Heart left ventricle (tissue), 16 donors: ENCODE measurements around the gene FMOD. TPM values are rescaled to one million over a fixed set of nuclear protein-coding genes. Genes with fewer than 3 reads are reported as not detected.

ENCODE experiments used
- ATAC-seq, 4 donors: fragments of 200-7000 bp; cut with Tn5 transposase; one replicate each; pipeline ENCODE4 v1.9.1; 2020 to 2022; ENCODE audit warnings: moderate library complexity in 4 of 4, mild to moderate bottlenecking in 3 of 4, moderate number of reproducible peaks in 1 of 4
- DNase-seq, 5 donors: peaks; one replicate each; pipeline ENCODE4 v3.0.0-alpha.2; 2020
- H3K27ac ChIP-seq, 12 donors: fragments of 200-600 bp; sonication (generic) in 4 of 12; one replicate each; pipeline versions ENCODE4 v1.5.0 to v1.8.0; 2016 to 2022; ENCODE audit warnings: mild to moderate bottlenecking in 2 of 12
- H3K27me3 ChIP-seq, 9 donors: fragments of 200-600 bp; sonication (generic) in 2 of 9; one replicate each; pipeline versions ENCODE4 v1.5.1 to v1.8.0; 2016 to 2022; ENCODE audit warnings: mild to moderate bottlenecking in 3 of 9
- H3K36me3 ChIP-seq, 9 donors: fragments of 200-600 bp; sonication (generic) in 2 of 9; one replicate each; pipeline versions ENCODE4 v1.5.0 to v1.8.0; 2018 to 2022; ENCODE audit warnings: mild to moderate bottlenecking in 2 of 9
- H3K4me1 ChIP-seq, 12 donors: fragments of 200-600 bp; sonication (generic) in 4 of 12; one replicate each; pipeline versions ENCODE4 v1.5.0 to v1.8.0; 2016 to 2022; ENCODE audit warnings: mild to moderate bottlenecking in 3 of 12
- H3K4me3 ChIP-seq, 12 donors: fragments of 200-600 bp; sonication (generic) in 4 of 12; one replicate each; pipeline versions ENCODE4 v1.5.0 to v1.8.0; 2017 to 2022; ENCODE audit warnings: mild to moderate bottlenecking in 9 of 12, moderate library complexity in 4 of 12
- H3K9me3 ChIP-seq, 12 donors: fragments of 200-600 bp; sonication (generic) in 4 of 12; one replicate each; pipeline versions ENCODE4 v1.5.0 to v1.8.0; 2016 to 2022; ENCODE audit warnings: mild to moderate bottlenecking in 1 of 12
- CTCF ChIP-seq, 12 donors: fragments of 200-600 bp; sonication (generic) in 4 of 12; IDR thresholded peaks; one replicate each; pipeline versions ENCODE4 v1.5.0 to v1.8.0; 2018 to 2022; ENCODE audit warnings: antibody characterized with exemption in 12 of 12, mild to moderate bottlenecking in 5 of 12
- POLR2A ChIP-seq, 2 donors: fragments of 450-650 bp; IDR thresholded peaks; one replicate each; pipeline ENCODE4 v1.6.1; 2017; ENCODE audit warnings: antibody characterized with exemption in 2 of 2, mild to moderate bottlenecking in 2 of 2, moderate library complexity in 2 of 2
- WGBS, 4 donors: extraction: QIAGEN DNeasy Blood & Tissue Kit in 2 of 4; methylation state at CpG; one replicate each; pipeline versions ENCODE4 v1.1.5 to v1.1.7; 2013 to 2018; 5-methylcytosine and 5-hydroxymethylcytosine counted together
- intact Hi-C, 10 donors: fragments of 100-400 bp; cut with DNase I; formaldehyde crosslinking; loops; one replicate each; pipeline versions ENCODE4 v1.11.1 to v1.14.2; 2022
- long read RNA-seq, 3 donors: library from polyadenylated mRNA; unstranded; transcript quantifications; one replicate each; pipeline ENCODE4 v2.0.0, GENCODE V29; 2020 to 2021
- polyA plus RNA-seq, 2 donors: library from polyadenylated mRNA; stranded (reverse); fragments of 200-250 nt; gene quantifications; one replicate each; pipeline ENCODE4 v1.2.3, GENCODE V29; 2013
- total RNA-seq, 9 donors: library from RNA; depleted of rRNA in 2 of 9; stranded (reverse); fragments of >200 nt in 2 of 9; fragmentation: NEBNext Ultra II Directional in 3 of 9; extraction: Animal tissue kit (Norgen Biotek cat#: 25700) in 3 of 9; gene quantifications; one replicate each; pipeline versions ENCODE4 v1.1.0 to v1.2.4, GENCODE V29; 2016 to 2023
- donor health status: ischemic (EF 13 %, LVEDD 7.1; RV severe dilation, severe dysfunction).
- donor health status: healthy with polysubstance abuse.
- donor health status: DM: no; HTN: yes; CAD: no.
- donor health status: DM: no; HTN: no; CAD: no.
- donor health status: ischemic (EF 25% LVEDD 6.9; RV normal size, moderate dysfunction).
- donor health status: ischemic (EF 25% LVEDD 5.7; RV mildly dilated, moderate dysfunction).
- donor health status: healthy.
- donor health status: DM: yes; HTN: yes; CAD: no.
- donor health status: ischemic (EF 35%, LVEDD 5.7; RV mildly dilated, moderate dysfunction).
- donor health status: nonischemic (EF 11% LVEDD 7.7; RV severe dilation, severe dysfunction).
- donor health status: DM: yes; HTN: yes; CAD: no.
- donor health status: PGD.
- donor health status: ischemic (EF 29% LVEDD 5.4; RV normal size, mild dysfunction).
- donor health status: nonischemic (EF 23%, LVEDD 6.1; RV moderate dilation, normal function).

Gene FMOD
- total RNA-seq (10 to 100 TPM in 4 of 9 donors, 1 to 10 TPM in 5; 6.1 to 33.2 (median 8.5) TPM), polyA plus RNA-seq (1 to 10 TPM; 3.0 to 7.0 TPM)
- long read RNA-seq, donor 1, partial matches to known transcripts: 3 of 7 reads
- long read RNA-seq, donor 1, other reads (novel, unspliced or antisense): 1 of 7 reads
- long read RNA-seq, donor 2, transcript FMOD-201 (3 exons, 3,310 nt): major isoform, 6 of 17 reads
- long read RNA-seq, donor 2, partial matches to known transcripts: 11 of 17 reads
- long read RNA-seq, donor 2, other reads (novel, unspliced or antisense): 0 of 17 reads
- long read RNA-seq, donor 3, partial matches to known transcripts: 6 of 11 reads
- long read RNA-seq, donor 3, other reads (novel, unspliced or antisense): 1 of 11 reads

- WGBS, 4 donors: 25 to 38% (median 28%) methylated on average over 16 to 17 of the region's 17 CpGs
- H3K36me3 ChIP-seq: peaks cover 0 to 13% (median 0%) of the 10 kb centered on the region in 9 donors
- DNase-seq: peak in 3 of 5 donors; percentile 59 to 75 (median 71)
Measured at GRCh38 chr1:203351037-203351625, at the start of gene FMOD. Gene FMOD (minus strand): TSS chr1:203351122. CDS start chr1:203348270, 2,852 bp downstream.

DNA sequence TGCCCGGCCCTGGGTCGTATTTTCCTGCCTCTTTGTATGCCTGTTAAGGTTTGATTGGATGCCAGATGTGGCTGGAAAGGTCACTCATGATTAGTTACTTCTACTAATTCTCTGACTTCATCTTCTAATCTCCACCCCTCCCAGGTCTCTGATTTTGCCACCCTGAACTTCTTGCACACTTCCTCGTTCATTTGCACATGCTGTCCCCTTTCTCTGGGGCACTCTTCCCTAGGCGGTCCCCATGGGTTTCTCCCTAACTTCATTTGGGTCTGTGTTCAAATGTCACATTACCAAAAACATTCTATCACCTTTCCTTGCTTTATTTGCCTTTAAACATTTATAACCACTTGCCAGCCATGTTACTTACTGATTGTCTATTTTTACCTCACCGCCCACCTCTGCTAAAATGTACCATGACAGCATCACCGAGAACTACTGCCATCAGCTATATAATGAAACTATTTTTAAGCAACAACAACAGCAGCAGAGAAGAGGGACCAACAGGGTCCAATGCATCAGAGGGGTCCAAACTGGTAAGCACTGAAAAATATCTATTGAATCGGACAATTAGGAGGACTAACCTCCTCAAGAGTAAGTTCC is 45.8 kb upstream of the FMOD start:
- TF ChIP-seq CTCF (IDR thresholded peaks at IDR 0.05) (no peak), POLR2A (IDR thresholded peaks at IDR 0.05) (no peak)
- no peak for ATAC-seq
- 80 to 85% (median 81%) methylated on average over 7 of the region's 7 CpGs for WGBS, 4 donors
- Histone ChIP-seq H3K4me1 (peaks cover 0 to 7% (median 1%) of the 10 kb centered on the region in 12 donors), H3K27me3 (peaks cover 0 to 2% (median 0%) of the 10 kb centered on the region in 9 donors), H3K27ac (no peak overlapping the region), H3K4me3 (no peak overlapping the region), H3K9me3 (peaks cover 0 to 6% (median 0%) of the 10 kb centered on the region in 12 donors), H3K36me3 (no peaks in the 10 kb centered on the region)
- DNase-seq: no peak
- intact Hi-C loops: no loop called here

More at GRCh38 chr1:203351037-203351625, at the start of gene FMOD:
- TF ChIP-seq POLR2A (IDR thresholded peaks at IDR 0.05): no peak
- TF ChIP-seq CTCF (IDR thresholded peaks at IDR 0.05): peak in 4 of 12 donors; percentile 11 to 32 (median 28)
- Histone ChIP-seq H3K27ac (peak within 1 kb of the TSS in 11 of 12 donors; percentile 7 to 86 (median 48)), H3K27me3 (no peaks in the 10 kb centered on the region), H3K9me3 (no peaks in the 10 kb centered on the region), H3K4me1 (peaks cover 0 to 32% (median 2%) of the 10 kb centered on the region in 12 donors), H3K4me3 (peak within 1 kb of the TSS in 10 of 12 donors; percentile 5 to 60 (median 40))
- intact Hi-C loops: loop anchor here in 2 of 10 donors (5.0 to 10.0 kb wide), 2 partner anchors 351 to 354 kb away; no protein-coding TSS in a partner anchor
- peak; percentile 56 to 86 (median 70) for ATAC-seq

DNA sequence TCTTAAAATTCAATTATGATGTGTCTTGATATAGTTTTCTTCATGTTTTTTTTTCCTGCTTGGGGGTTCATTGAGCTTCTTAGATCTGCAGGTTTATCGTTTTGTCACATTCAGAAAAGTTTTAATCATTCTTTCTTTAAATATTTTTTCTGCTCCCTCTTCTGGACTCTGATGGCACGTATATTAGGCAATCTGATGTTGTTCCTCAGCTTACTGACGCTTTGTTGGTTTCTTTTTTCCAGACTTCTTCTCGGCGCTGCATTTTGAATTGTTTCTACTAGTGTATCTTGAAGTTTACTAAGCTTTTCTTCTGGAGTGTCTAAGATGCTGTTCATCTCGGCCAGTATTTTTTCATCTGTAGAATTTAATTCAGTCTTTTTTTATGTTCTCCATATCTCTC is 44.8 kb upstream of the FMOD start:
- TF ChIP-seq CTCF (IDR thresholded peaks at IDR 0.05) (peak in 1 of 12 donors; percentile 17), POLR2A (IDR thresholded peaks at IDR 0.05) (no peak)
- intact Hi-C loops: no loop called here
- Histone ChIP-seq H3K4me1 (no peaks in the 10 kb centered on the region), H3K36me3 (no peaks in the 10 kb centered on the region), H3K27ac (no peak overlapping the region), H3K27me3 (peaks cover 0 to 2% (median 0%) of the 10 kb centered on the region in 9 donors), H3K9me3 (peaks cover 0 to 6% (median 0%) of the 10 kb centered on the region in 12 donors), H3K4me3 (peak overlapping the region in 1 of 12 donors; percentile 38)
- 62 to 76% (median 70%) methylated on average over 6 of the region's 6 CpGs for WGBS, 4 donors
- ATAC-seq (no peak), DNase-seq (no peak)

DNA sequence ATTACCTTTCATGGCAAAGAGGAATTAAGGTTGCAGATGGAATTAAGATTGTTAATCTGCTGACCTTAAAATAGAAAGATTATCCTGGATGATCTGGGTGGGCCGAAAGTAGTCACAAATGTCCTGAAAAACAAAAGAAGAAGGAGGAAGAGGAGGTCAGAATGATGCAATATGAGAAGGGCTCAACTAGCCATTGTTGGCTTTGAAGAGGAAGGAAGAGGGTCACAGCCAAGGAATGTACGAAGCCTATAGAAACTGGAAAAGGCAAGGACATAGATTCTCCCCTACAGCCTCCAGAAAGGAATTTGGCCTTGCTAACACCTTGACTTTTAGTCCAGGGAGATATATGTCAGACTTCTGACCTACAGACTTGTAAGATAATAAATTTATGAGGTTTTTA is 39.4 kb upstream of the FMOD start:
- Histone ChIP-seq H3K4me1 (no peaks in the 10 kb centered on the region), H3K4me3 (no peak overlapping the region), H3K36me3 (no peaks in the 10 kb centered on the region), H3K27ac (no peak overlapping the region), H3K27me3 (no peaks in the 10 kb centered on the region), H3K9me3 (peaks cover 0 to 6% (median 0%) of the 10 kb centered on the region in 12 donors)
- TF ChIP-seq POLR2A (IDR thresholded peaks at IDR 0.05): no peak
- no peak for TF ChIP-seq CTCF (IDR thresholded peaks at IDR 0.05)
- intact Hi-C loops: no loop called here
- 55 to 68% (median 55%) methylated on average over 2 of the region's 2 CpGs for WGBS, 4 donors
- ATAC-seq (no peak), DNase-seq (no peak)
